ENCODE measurements around the gene KDELR3. TPM values are rescaled to one million over a fixed set of nuclear protein-coding genes. Genes with fewer than 3 reads are reported as not detected.

KDELR3 gene
- total RNA-seq, 1 experiment from 2014 or later, result 8.2 TPM

DNA sequence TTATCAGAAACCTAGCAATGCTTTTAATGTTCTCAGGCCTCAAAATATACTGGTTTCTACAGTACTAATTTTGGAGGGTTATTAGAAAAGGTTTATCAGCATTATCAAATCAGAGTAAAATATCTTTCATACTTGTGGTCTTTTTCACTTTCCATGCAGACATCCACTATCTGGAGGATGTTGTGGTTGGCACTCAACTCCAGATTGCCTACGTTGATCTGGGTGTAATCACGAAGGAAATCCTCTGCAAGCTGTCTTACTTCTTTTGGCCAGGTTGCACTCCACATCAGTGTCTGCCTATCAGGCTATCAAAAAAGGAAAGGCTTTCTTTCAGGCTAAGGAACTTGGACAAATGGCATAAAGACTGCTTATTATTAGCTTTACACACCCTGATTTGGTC lies 26.6 kb downstream of the KDELR3 start:
- DNase-seq, result no peak
- H3K4me3 ChIP-seq (ENCODE audit: insufficient read depth, low read depth, low read length), result no peak overlapping the region
- no peaks in the 10 kb centered on the region for H3K27me3 ChIP-seq (ENCODE audit: control insufficient read depth, insufficient read depth, low read length)
- H3K36me3 ChIP-seq (replicated peaks; ENCODE audit: control insufficient read depth, insufficient read depth, low read length), result peaks cover 72% of the 10 kb centered on the region

DNA sequence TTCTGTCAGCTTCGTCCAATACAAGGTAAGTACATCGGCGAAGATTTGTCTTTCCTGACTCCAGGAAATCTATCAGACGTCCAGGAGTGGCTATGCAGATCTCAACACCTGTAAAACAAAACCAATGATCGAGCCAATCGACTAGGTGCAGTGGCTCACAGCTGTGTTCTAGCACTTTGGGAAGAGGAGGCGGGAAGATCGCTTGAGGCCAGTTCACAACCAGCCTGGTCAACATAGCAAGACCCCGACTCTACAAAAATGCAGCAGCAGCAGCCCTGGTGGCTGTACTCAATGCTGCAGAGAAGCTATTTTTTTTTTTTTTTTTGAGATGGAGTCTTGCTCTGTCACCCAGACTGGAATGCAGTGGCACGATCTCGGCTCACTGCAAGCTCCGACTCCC lies 27.0 kb downstream of the KDELR3 start:
- H3K4me3 ChIP-seq (ENCODE audit: insufficient read depth, low read depth, low read length), result no peak overlapping the region
- no peaks in the 10 kb centered on the region for H3K27me3 ChIP-seq (ENCODE audit: control insufficient read depth, insufficient read depth, low read length)
- H3K36me3 ChIP-seq (replicated peaks; ENCODE audit: control insufficient read depth, insufficient read depth, low read length), result peaks cover 70% of the 10 kb centered on the region
- no peak for DNase-seq

DNA sequence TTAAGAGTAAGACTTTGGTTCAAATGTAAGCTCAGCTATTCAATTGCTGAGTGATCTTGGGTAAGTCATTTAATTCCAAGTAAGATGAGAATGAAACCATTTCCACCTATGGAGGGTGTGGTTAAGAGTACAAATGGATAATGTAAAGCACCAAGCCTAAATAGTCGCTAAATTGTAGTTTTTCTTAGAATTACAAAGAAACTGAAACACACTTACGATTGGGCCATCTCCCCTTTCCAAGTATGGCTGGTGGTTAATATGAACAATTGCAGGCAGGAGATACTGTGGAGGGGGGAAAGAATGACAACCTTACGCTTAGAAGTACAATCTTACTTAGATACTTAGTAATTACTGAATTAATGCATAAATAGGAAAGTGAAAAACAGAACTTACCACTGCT lies 30.0 kb downstream of the KDELR3 start:
- H3K36me3 ChIP-seq (replicated peaks; ENCODE audit: control insufficient read depth, insufficient read depth, low read length), result peaks cover 68% of the 10 kb centered on the region
- no peak overlapping the region for H3K4me3 ChIP-seq (ENCODE audit: insufficient read depth, low read depth, low read length)
- DNase-seq, result no peak
- H3K27me3 ChIP-seq (ENCODE audit: control insufficient read depth, insufficient read depth, low read length), result no peaks in the 10 kb centered on the region

DNA sequence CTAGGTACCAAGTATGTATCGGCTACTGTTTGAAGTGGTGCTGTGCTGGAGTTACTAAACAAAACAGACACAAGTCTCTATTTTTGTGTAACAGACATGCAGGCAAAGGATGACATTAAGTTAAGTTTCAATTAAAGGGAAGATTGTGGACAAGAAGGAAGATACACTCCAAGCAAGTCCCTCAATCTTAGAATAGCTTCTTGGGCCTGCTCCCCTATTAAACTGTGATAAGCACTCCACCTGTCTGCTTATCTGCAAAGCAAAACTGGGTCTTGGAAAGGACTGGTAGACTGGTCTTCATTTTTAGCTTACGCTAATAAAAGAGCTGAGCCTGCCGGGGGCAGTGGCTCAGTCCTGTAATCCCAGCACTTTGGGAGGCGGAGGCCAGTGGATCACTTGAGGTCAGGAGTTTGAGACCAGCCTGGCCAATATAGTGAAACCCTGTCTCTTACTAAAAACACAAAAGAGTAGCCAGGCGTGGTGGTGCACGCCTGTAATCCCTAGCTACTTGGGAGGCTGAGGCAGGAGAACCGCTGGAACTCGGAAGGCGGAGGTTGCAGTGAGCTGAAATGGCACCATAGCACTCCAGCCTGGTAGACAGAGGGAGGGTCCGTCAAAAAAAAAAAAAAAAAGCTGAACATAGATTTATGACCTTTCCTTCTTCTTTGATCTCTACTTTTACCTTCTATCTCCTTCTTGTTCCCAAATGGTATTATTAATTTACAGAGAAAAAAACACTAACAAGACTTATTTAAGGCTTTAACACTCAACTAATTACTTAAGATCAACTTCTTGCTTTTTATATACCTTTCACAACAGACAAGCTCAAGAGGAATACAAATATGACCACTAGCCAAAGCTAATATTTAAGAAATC lies 34.1 kb downstream of the KDELR3 start:
- no peaks in the 10 kb centered on the region for H3K27me3 ChIP-seq (ENCODE audit: control insufficient read depth, insufficient read depth, low read length)
- H3K4me3 ChIP-seq (ENCODE audit: insufficient read depth, low read depth, low read length), result no peak overlapping the region
- peaks cover 39% of the 10 kb centered on the region for H3K36me3 ChIP-seq (replicated peaks; ENCODE audit: control insufficient read depth, insufficient read depth, low read length)
- DNase-seq, result no peak

DNA sequence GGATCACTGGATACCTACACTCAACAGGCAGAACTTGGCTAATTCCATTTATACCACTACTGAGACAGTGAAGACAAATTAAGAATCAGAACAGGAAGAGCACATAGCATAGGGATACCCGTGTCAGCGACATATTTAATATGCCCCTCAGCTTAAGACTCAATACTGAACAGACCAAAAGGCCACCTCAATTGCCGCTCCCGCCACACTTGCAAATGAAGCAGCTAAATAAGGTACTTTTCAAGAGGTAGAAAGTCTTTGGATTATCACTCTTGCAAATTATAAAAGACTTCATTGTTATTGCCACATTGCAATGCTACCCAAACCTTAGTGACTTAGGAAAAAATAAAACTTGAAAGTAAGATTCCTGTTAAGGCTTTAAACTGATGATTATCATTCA lies 35.1 kb downstream of the KDELR3 start:
- Histone ChIP-seq H3K4me3 (ENCODE audit: insufficient read depth, low read depth, low read length) (no peak overlapping the region), H3K27me3 (ENCODE audit: control insufficient read depth, insufficient read depth, low read length) (no peaks in the 10 kb centered on the region), H3K36me3 (replicated peaks; ENCODE audit: control insufficient read depth, insufficient read depth, low read length) (peaks cover 34% of the 10 kb centered on the region)
- DNase-seq, result no peak

DNA sequence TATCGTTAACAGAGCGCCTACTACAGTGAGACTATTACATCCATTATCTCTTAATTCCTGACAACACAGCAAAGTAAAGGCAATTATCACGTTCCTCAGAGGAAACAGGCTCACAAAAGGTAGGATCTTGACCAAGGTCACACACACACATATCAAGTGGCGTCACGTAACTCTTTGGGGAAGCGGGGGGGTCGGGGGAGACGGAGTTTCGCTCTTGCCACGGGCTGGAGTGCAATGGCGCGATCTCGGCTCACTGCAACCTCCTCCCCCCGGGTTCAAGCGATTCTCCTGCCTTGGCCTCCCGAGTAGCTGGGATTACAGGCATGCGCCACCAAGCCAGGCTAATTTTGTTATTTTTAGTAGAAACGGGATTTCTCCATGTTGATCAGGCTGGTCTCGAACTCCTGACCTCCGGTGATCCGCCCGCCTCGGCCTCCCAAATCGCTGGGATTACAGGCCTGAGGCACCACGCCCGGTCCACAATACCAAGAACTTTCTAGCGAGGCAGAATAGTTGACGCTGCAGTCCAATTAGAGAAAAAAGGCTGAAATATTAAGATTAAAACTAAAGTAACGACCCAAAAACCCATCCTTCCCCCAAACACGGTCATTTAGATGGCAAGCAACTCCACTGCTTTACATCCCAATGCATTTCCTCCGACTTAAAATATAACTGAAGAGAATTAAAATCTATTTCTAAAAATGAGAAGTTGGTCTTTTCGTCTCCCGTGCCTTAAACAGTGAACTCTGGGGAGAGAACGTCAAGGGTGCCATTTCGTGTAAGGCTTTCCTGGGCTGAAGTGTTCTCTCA lies 37.0 kb downstream of the KDELR3 start:
- no peaks in the 10 kb centered on the region for H3K27me3 ChIP-seq (ENCODE audit: control insufficient read depth, insufficient read depth, low read length)
- peak; percentile 51 for DNase-seq
- H3K4me3 ChIP-seq (ENCODE audit: insufficient read depth, low read depth, low read length), result peak overlapping the region; percentile 94
- H3K36me3 ChIP-seq (replicated peaks; ENCODE audit: control insufficient read depth, insufficient read depth, low read length), result peaks cover 19% of the 10 kb centered on the region

DNA sequence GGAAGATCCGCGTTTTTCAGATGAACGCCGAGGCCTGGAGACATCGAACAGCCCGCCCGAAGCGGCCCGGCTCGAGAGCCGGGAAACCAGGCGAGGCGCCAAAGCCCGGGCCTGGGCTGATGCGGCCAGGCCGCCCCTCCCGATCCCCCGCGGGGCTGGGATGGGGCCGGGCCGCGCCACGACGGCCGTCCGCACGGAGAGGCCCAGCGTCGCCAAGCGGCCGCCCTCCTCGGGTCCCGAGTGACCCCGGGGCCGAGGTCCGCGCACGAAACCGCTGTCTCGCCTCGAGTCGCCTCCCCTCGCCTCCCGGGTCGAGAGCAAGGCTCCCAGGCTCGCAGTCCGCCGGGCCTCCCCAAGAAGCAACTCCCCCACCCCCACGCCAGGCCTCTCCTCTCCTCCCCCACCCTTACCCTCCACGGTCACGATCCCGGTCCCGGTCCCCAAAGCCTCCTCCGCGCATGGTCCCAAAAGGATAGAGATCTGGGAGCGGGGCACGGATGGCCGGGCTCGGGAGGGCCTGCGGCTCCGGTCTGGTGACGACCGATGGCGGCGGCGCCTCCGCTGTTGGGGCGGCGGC lies 37.7 kb downstream of the KDELR3 start:
- Histone ChIP-seq H3K4me3 (ENCODE audit: insufficient read depth, low read depth, low read length) (peak overlapping the region; percentile 94), H3K27me3 (ENCODE audit: control insufficient read depth, insufficient read depth, low read length) (no peaks in the 10 kb centered on the region), H3K36me3 (replicated peaks; ENCODE audit: control insufficient read depth, insufficient read depth, low read length) (peaks cover 15% of the 10 kb centered on the region)
- peak; percentile 90 for DNase-seq

DNA sequence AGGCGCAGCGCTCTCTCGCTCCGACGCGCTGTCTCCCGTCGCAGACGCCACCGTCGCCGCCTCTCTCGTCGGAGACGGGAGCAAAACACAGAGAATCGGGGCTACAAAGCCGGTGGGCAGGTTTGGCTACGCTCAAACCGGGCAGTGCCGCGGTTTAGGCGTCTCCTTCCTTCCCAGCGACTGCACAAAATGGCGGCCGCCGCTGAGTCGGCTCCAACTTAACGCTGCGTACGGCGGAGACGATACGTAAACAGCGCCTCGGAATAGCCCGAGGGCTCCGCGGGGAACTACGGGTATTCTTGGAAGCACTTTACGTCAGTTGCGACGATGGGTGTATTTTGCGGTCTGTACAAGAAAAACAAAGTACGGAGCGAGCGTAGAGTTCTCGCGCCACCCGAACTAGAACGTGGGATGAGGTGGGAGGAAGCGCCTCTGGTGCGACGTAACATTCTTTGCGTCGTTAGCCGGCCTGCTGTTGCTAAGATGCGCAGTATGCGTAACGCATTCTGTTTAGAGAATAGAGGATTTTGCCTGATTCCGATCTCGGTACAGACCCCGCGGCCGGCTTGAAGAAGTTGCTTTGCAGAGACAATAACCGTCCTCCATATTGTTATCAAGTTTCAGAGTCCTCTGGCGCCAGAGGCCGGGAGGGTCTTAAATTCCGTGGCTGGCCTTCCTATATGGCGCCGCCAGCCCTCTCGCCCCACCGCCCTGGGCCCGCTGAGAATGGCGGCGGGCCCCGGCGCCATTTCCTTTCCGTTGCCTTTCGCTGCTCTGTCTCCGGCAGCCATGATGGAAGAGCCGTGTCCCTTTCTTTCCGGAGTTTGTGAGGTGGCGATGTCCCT lies 38.4 kb downstream of the KDELR3 start, which contains the start of gene DDX17:
TSS of gene DDX17 (minus strand) at position 194 of the 845 bp plus-strand sequence.
- Histone ChIP-seq H3K36me3 (replicated peaks; ENCODE audit: control insufficient read depth, insufficient read depth, low read length) (peaks cover 12% of the 10 kb centered on the region), H3K27me3 (ENCODE audit: control insufficient read depth, insufficient read depth, low read length) (no peaks in the 10 kb centered on the region), H3K4me3 (ENCODE audit: insufficient read depth, low read depth, low read length) (peak within 1 kb of the TSS; percentile 94)
- peak; percentile 93 for DNase-seq

DNA sequence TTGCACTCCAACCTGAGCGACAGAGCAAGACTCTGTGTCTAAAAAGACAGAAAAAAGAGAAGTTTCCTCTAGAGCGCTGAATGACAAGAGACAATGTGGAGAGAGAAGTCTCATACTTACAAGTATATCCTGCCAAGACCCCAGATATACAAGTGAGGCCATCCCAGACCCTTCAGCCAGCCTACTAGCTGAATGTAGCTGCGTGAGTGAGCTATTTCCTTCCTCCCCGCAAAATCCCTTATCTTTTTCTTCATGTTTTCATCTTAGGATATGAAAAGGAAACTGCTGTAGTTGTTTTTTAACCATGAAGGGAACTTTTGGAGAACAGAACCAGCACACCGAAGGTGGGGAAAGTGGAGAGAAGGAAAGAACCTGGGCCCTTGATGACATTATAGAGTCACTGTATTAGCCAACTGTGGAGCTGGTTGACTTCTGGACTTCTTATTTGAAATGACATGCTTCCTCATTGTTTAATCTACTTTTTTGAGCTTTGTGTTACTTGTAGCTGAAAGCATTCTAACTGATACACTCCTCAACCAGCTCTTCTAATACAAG lies 42.6 kb downstream of the KDELR3 start:
- H3K4me3 ChIP-seq (ENCODE audit: insufficient read depth, low read depth, low read length), result no peak overlapping the region
- no peak for DNase-seq
- no peaks in the 10 kb centered on the region for H3K27me3 ChIP-seq (ENCODE audit: control insufficient read depth, insufficient read depth, low read length)
- no peaks in the 10 kb centered on the region for H3K36me3 ChIP-seq (replicated peaks; ENCODE audit: control insufficient read depth, insufficient read depth, low read length)

DNA sequence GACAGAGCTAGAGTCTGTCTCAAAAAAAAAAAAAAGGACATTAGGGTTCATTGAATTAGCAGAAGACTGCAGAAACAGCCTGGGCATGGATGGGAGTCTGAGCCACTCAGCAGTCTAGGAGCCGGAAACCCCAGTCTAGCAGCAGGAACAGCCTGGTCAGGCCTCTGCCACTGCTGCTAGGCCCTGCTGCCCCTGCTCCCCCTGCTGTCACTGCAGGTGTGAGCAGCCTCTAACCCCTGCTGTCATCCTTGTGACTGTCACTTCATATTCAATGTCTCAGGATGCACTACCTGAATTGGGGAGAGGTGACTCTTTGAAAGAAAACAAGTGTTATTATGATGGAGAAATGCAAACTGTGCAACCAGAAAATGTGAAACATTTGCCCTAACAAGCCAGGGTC lies 45.2 kb downstream of the KDELR3 start:
- Histone ChIP-seq H3K36me3 (replicated peaks; ENCODE audit: control insufficient read depth, insufficient read depth, low read length) (no peaks in the 10 kb centered on the region), H3K4me3 (ENCODE audit: insufficient read depth, low read depth, low read length) (no peak overlapping the region), H3K27me3 (ENCODE audit: control insufficient read depth, insufficient read depth, low read length) (no peaks in the 10 kb centered on the region)
- DNase-seq, result peak; percentile 69

DNA sequence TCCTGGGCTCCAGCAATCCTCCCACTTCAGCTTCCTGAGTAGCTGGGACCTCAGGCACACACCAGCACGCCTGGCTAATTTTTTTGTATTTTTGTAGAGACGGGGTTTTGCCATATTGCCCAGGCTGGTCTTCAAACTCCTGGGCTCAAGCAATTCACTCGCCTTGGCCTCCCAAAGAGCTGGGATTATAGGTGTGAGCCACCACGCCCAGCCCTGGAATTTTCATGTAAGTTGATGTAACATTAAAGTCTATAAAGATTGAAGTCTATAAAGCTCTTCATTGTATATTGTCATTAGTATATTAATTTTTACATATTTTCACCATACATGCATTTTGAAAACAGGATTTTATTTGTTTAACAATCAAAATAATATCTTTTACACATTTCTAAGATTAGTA lies 50.7 kb downstream of the KDELR3 start:
- H3K27me3 ChIP-seq (ENCODE audit: control insufficient read depth, insufficient read depth, low read length), result no peaks in the 10 kb centered on the region
- DNase-seq, result no peak
- H3K4me3 ChIP-seq (ENCODE audit: insufficient read depth, low read depth, low read length), result no peak overlapping the region
- H3K36me3 ChIP-seq (replicated peaks; ENCODE audit: control insufficient read depth, insufficient read depth, low read length), result no peaks in the 10 kb centered on the region

DNA sequence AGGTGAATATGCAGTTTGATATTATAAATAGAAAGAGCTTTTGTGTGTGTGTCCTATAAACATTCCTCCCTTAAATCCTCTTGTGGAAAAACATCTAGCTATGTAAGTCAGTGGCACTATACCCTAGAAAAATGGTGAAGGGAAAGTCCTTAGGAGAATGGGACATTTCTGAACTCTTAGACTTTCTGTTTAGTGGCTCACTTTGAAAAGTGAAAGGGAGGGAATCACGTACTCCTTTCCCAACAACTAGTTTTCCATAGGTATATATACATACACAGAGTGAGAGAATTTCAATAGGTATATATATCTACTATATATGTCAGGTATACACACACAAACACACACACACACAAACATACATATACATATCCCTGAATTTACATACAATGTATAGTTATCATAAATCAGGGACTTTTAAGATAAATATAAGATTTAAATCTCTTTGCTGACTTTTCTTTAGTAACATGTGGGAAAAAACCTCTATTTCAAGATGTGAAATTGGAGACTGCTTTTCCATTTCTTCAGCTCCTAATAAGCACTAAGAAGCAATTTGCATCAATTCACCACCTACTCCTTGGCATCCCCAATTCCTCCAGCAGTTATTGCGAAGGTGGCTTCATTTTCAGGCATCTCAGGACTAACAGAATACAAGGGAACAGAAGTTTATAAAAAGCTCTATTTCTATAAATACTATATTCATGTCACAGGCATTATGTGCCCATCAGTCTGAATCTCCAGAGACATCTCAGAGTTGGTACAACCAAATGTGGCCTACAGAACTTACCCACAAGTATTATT lies 51.8 kb downstream of the KDELR3 start:
- Histone ChIP-seq H3K4me3 (ENCODE audit: insufficient read depth, low read depth, low read length) (no peak overlapping the region), H3K36me3 (replicated peaks; ENCODE audit: control insufficient read depth, insufficient read depth, low read length) (no peaks in the 10 kb centered on the region), H3K27me3 (ENCODE audit: control insufficient read depth, insufficient read depth, low read length) (no peaks in the 10 kb centered on the region)
- DNase-seq, result no peak

DNA sequence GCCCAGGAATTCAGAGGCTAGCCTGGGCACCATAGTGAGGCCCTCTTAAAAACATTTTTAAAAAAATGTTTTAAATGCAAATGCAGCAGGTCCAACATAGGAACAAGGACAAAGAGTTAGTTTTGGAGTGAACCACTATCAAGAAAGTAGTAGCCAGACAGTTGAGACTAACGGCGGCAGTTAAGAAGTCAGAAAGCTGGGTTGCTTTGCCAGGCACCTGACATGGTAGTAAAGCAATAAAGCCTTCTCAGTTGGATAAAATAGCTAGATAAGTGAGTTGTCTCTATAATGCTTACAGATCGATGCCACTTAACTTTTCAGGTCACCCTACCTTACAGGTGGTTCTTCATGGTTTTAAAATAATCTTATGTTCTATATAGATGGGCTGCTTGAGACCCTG lies 55.1 kb downstream of the KDELR3 start:
- Histone ChIP-seq H3K4me3 (ENCODE audit: insufficient read depth, low read depth, low read length) (no peak overlapping the region), H3K27me3 (ENCODE audit: control insufficient read depth, insufficient read depth, low read length) (no peaks in the 10 kb centered on the region), H3K36me3 (replicated peaks; ENCODE audit: control insufficient read depth, insufficient read depth, low read length) (no peaks in the 10 kb centered on the region)
- DNase-seq, result no peak

Data from H7 (cell line).